ENCODE measurements around the gene BABAM2. TPM values are rescaled to one million over a fixed set of nuclear protein-coding genes. Genes with fewer than 3 reads are reported as not detected.
A peak's percentile ranks its signal among the peaks of the same experiment; 100 is the strongest.

Gene BABAM2
- total RNA-seq, 2 experiments from 2014 or later = 45.2 to 53.2 TPM

DNA sequence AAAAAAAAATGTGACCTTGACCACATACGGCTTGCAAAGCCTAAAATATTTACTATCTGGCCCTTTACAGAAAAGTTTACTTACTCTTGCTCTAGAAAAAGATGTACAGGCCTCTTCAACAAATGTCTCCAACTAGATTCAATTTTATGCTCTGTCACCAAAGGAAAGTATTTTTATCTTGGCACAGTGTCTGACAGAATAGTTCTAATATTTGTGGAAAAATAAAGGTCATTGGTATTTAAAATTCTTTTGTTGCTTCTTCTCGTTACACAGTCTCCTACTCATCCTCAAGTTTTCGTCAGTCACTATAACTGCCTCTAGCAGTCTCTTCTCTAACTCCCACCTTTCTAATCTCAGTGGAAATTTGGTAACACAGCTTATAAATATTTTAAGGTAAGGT lies 1.7 kb upstream of the BABAM2 start:
- peaks cover 23% of the 10 kb centered on the region for H3K36me3 Mint-ChIP-seq
- peaks cover 2% of the 10 kb centered on the region for H3K9me3 Mint-ChIP-seq
- H3K27ac Mint-ChIP-seq = no peak overlapping the region
- peaks cover 5% of the 10 kb centered on the region for H3K27me3 Mint-ChIP-seq
- H3K4me3 Mint-ChIP-seq = peak overlapping the region; percentile 97
- H3K4me1 Mint-ChIP-seq = peaks cover 40% of the 10 kb centered on the region
- no peak for DNase-seq

DNA sequence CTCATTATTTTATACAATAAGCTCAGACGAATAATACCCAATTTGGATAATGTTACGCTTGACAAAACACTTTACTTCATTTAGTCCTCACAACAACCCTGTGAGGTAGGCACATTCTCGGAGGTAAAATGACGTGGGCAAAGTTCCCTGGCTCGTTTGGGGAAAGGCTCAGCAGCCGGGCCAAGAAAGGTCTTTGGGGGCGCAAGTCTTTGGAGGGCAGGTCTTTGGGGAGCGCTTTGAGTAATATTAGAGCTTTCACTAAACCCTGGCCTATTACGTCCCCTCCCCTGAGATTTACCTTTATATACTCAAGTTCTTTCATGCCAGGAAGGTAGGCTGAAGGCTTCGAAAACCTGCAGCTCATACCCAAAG lies 769 bp upstream of the BABAM2 start:
- Mint-ChIP-seq H3K27me3 (peaks cover 5% of the 10 kb centered on the region), H3K9me3 (peaks cover 2% of the 10 kb centered on the region), H3K27ac (peak overlapping the region; percentile 99), H3K36me3 (peaks cover 32% of the 10 kb centered on the region), H3K4me1 (peaks cover 49% of the 10 kb centered on the region), H3K4me3 (peak overlapping the region; percentile 97)
- peak; percentile 5 for DNase-seq

DNA sequence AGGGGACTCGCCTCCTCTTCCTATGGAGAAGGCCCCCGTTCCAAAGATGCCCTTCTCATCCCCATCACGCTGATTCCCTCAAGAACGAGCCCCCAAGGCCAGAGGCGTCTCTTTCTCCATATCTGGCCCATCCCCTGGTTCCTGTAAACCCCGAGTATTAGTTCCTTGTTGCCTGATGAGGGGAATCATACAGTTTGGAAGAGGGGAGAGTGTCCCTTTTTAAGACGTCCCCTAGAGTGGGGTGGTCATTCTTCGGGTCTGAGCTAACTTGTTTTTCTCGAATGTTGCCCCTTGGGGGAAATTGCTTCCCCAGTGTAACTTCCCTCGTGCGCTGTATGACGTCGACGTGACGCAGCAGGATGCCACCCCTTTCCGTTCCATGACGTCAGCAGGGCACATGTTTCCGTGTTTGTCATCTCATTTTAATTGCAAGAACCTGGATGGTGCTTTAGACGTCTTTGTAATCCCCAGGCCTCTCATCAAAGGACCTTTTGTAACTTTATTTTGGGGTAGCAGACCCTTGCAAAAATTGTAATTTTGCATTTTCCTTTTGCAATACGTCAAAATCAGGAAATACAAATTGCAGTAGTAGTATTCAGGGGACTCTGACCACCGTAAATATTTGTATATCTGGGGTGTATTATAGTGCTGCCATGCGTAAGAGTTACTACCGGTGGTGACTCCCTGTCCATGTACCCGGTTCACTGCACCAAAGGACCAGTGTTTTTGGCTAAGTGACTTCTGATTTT lies 569 bp downstream of the BABAM2 start:
- peaks cover 5% of the 10 kb centered on the region for H3K27me3 Mint-ChIP-seq
- H3K4me3 Mint-ChIP-seq = peak overlapping the region; percentile 97
- peaks cover 2% of the 10 kb centered on the region for H3K9me3 Mint-ChIP-seq
- DNase-seq = peak; percentile 78
- peak overlapping the region; percentile 99 for H3K27ac Mint-ChIP-seq
- H3K4me1 Mint-ChIP-seq = peaks cover 53% of the 10 kb centered on the region
- H3K36me3 Mint-ChIP-seq = peaks cover 45% of the 10 kb centered on the region

DNA sequence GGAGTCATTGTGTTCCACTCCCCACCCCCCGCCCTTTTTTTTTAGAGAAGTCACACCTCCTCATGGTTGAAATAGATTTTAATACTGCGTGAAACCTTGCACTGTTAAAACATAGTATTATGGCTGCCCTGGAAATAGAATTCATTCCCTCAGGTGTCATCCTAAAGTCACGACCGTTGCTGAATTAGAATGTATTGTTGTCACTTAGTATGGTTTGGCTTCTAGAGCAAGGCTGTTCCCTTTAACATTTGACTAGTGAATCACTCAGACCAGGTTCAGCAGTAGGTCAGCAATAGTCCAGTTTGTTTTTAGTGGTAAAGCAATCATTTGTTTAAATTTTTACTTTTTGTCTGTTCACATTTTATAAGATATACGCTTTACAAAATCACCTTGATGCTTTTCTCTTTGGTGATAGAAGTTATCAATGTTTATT lies 1.2 kb downstream of the BABAM2 start:
- peaks cover 2% of the 10 kb centered on the region for H3K9me3 Mint-ChIP-seq
- H3K4me1 Mint-ChIP-seq = peaks cover 59% of the 10 kb centered on the region
- peaks cover 50% of the 10 kb centered on the region for H3K36me3 Mint-ChIP-seq
- DNase-seq = no peak
- H3K4me3 Mint-ChIP-seq = peak overlapping the region; percentile 97
- peaks cover 5% of the 10 kb centered on the region for H3K27me3 Mint-ChIP-seq
- peak overlapping the region; percentile 99 for H3K27ac Mint-ChIP-seq

DNA sequence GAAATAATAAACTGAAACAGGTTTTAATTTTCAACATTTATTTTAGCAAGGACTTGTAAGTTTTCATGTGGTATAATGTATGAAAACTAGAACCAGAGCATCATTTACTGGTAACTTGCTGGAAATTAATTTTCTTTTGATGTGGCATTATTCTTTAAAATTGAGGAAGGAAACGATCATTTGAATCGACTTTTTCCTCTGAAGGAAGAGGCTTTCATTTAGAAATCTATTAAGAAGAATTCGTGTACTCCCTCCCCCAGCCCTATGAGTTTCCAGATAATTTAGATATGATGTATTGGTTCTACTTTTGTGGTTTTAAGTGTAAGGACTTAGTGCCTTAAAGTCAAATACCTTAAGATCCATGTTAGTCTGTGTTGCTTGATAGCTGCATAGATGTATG lies 2.5 kb downstream of the BABAM2 start:
- Mint-ChIP-seq H3K9me3 (peaks cover 3% of the 10 kb centered on the region), H3K36me3 (peaks cover 64% of the 10 kb centered on the region), H3K27ac (peak overlapping the region; percentile 99), H3K4me1 (peaks cover 72% of the 10 kb centered on the region), H3K27me3 (peaks cover 5% of the 10 kb centered on the region), H3K4me3 (peak overlapping the region; percentile 97)
- DNase-seq = no peak

DNA sequence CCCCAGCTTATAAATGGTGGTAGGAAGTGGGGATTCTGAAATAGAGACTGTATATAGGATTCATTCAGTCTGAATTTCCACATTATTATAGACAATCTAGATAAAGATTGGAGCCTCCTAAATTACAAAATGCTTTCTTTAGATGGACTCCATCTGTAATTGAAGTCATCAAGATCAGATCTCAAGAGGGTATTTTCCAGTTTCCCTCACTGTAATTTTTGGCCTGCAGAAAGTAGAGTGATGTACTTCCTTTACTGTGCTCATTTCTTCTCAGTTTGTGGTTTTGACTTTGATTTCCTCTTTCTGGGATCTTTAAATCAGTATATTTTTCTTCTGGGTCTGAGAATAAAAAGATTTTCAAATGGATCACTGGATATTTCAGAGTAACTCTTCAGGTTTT lies 7.2 kb downstream of the BABAM2 start:
- no peak for DNase-seq
- H3K27ac Mint-ChIP-seq = peak overlapping the region; percentile 50
- no peaks in the 10 kb centered on the region for H3K27me3 Mint-ChIP-seq
- H3K4me3 Mint-ChIP-seq = no peak overlapping the region
- peaks cover 74% of the 10 kb centered on the region for H3K4me1 Mint-ChIP-seq
- H3K36me3 Mint-ChIP-seq = peaks cover 79% of the 10 kb centered on the region
- peaks cover 3% of the 10 kb centered on the region for H3K9me3 Mint-ChIP-seq

DNA sequence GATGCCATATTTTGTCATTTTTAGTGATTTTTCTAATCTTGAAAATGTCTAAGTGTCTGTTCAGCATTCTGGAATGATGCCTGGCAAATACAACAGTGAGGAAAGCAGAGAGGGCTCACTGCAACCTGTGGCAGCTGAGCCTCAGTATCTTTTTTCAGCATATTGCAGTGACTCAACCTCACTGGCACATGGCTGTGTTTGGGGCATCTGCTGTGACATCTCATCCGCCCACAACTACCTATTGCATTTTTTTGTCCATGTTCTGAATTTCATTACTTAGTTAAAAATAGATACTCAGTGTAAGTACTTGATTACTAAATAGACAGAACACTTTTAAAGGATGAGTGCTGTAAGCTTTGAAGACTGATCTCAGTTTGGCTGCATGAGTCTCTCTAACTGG lies 10.7 kb downstream of the BABAM2 start:
- peak overlapping the region; percentile 90 for H3K27ac Mint-ChIP-seq

DNA sequence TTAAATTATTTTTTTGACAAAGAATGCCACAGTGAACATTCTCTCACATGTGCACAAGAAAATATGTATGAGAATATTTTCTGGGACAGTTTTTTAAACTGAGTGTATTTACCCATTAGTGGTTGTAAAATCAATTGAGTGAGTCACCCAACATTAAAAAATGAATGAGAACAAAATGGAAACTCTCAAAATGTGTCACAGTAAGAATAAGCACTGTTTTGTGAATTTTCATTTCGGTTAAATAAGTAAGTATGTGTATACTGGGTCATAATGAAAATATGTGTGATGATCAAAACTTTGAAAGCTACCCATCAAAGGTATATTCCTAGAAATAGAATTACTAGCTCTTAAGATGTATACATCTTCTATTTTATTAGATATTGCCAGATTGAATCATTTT lies 11.6 kb downstream of the BABAM2 start:
- H3K27ac Mint-ChIP-seq = peak overlapping the region; percentile 90
- H3K9me3 Mint-ChIP-seq = peaks cover 6% of the 10 kb centered on the region
- H3K4me3 Mint-ChIP-seq = no peak overlapping the region
- peaks cover 69% of the 10 kb centered on the region for H3K4me1 Mint-ChIP-seq
- H3K36me3 Mint-ChIP-seq = peaks cover 81% of the 10 kb centered on the region
- no peak for DNase-seq
- no peaks in the 10 kb centered on the region for H3K27me3 Mint-ChIP-seq

More for the DNA sequence above, 10.7 kb downstream of the BABAM2 start:
- DNase-seq = peak; percentile 31
- H3K9me3 Mint-ChIP-seq = peaks cover 6% of the 10 kb centered on the region
- peaks cover 81% of the 10 kb centered on the region for H3K36me3 Mint-ChIP-seq
- no peaks in the 10 kb centered on the region for H3K27me3 Mint-ChIP-seq
- H3K4me3 Mint-ChIP-seq = no peak overlapping the region
- H3K4me1 Mint-ChIP-seq = peaks cover 72% of the 10 kb centered on the region

DNA sequence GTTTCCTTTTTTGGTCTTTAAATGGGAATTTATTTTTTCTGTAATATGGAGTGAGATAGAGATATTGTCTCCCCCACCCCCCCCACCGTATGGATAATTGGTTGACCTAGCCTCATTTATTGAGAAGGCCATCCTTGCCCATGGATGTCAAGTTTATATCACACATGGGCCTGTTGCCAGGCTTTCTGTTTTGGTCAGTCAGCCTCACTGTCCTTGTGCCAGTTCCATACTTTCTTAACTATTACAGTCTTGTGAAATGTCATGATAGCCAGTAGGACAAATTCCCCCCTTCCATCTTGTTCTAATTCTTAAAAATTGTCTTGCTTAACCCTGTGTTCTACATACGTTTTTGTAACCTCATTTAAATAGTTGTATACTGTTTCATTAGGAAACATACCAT lies 12.5 kb downstream of the BABAM2 start:
- H3K27me3 Mint-ChIP-seq = no peaks in the 10 kb centered on the region
- H3K27ac Mint-ChIP-seq = peak overlapping the region; percentile 90
- no peak overlapping the region for H3K4me3 Mint-ChIP-seq
- peaks cover 5% of the 10 kb centered on the region for H3K9me3 Mint-ChIP-seq
- no peak for DNase-seq
- peaks cover 67% of the 10 kb centered on the region for H3K4me1 Mint-ChIP-seq
- peaks cover 77% of the 10 kb centered on the region for H3K36me3 Mint-ChIP-seq

DNA sequence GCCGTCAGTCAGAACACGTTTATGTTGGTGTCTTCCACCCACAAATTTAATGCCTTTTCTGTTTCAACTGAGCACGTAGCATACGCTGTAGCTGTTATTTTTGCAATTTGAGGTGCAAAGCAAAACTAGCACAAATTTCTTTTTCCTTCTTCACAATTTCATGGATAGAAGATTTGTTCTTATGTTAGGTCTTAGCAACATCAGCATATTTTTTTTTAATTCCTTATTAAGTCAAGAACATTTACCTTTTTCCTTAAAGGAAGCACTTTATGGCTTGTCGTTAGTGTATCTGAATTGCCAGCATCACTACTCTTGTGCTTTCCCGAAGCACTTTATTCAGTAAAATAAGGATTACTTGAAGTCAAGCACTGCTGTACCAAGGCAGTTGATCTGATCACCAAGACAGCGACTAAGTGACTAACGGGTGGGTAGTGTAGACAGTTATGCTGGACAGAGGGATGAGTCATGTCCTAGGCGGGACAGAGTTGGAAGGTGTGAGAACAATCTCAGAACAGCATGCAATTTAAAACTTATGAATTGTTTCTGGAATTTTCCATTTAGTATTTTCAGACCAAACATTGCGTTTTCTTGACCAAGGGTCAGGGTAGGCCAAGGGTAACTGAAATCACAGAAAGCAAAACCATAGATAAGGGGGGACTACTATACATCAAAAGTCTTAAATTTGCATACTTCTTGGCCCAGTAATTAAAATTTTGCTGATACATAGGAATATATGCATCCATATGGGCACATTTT lies 13.3 kb downstream of the BABAM2 start:
- peaks cover 75% of the 10 kb centered on the region for H3K36me3 Mint-ChIP-seq
- peak overlapping the region; percentile 90 for H3K27ac Mint-ChIP-seq
- DNase-seq = no peak
- peaks cover 63% of the 10 kb centered on the region for H3K4me1 Mint-ChIP-seq
- H3K4me3 Mint-ChIP-seq = no peak overlapping the region
- peaks cover 5% of the 10 kb centered on the region for H3K9me3 Mint-ChIP-seq
- no peaks in the 10 kb centered on the region for H3K27me3 Mint-ChIP-seq

DNA sequence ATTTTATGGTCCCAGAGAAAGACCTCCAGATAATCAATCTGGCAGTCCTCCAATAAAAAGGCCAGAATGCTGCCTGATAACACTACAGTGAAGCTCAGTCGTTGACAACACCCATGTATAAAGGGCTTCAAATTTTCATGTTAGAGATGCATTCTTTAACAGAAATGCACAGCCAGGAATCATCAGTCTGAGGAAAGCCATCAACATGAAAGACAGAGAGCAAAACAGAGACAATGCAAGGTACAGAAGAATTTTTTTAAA lies 13.8 kb downstream of the BABAM2 start:
- no peak for DNase-seq
- Mint-ChIP-seq H3K27ac (no peak overlapping the region), H3K27me3 (no peaks in the 10 kb centered on the region), H3K4me3 (no peak overlapping the region), H3K4me1 (peaks cover 64% of the 10 kb centered on the region), H3K9me3 (peaks cover 5% of the 10 kb centered on the region), H3K36me3 (peaks cover 72% of the 10 kb centered on the region)

DNA sequence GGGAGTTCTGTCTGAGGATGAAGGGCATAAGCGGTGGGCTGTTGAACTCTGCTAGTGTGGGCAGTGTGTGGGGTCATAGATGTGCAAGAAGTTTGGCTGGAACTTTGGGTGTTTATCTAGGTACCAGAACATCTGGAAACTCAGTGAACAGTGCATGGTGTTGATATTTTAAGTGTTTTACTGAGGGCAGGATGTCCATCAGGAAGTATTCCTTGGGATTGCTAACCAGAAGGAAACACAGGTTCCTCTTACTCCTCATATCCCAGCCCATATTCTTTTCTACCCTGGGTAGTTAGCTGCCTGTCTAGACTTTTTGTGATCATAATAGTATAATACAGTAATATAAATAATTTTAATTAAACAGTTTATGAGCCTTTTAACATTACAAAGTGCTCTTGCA lies 15.5 kb downstream of the BABAM2 start:
- Mint-ChIP-seq H3K4me3 (no peak overlapping the region), H3K4me1 (peaks cover 62% of the 10 kb centered on the region), H3K9me3 (peaks cover 5% of the 10 kb centered on the region), H3K27me3 (no peaks in the 10 kb centered on the region), H3K36me3 (peaks cover 66% of the 10 kb centered on the region), H3K27ac (no peak overlapping the region)
- no peak for DNase-seq

DNA sequence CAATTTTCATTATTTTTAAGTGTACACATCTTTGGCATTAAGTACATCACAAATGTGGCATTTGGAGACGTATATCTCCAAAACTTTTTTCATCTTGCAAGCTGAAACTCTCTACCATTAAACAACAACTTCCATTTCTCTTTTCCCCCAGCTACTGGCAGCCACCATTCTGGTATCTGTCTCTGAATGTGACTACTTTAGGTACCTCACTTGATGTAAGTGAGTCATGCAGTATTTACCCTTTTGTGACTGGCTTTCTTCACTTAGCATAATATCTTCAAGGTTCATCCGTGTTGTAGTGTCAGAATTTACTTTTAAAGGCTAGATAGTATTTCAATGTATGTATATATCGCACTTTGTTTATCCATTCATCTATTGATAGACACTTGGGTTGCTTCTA lies 17.0 kb downstream of the BABAM2 start:
- peaks cover 52% of the 10 kb centered on the region for H3K4me1 Mint-ChIP-seq
- H3K36me3 Mint-ChIP-seq = peaks cover 66% of the 10 kb centered on the region
- no peak for DNase-seq
- peak overlapping the region; percentile 3 for H3K27ac Mint-ChIP-seq
- peaks cover 5% of the 10 kb centered on the region for H3K9me3 Mint-ChIP-seq
- H3K4me3 Mint-ChIP-seq = no peak overlapping the region
- H3K27me3 Mint-ChIP-seq = no peaks in the 10 kb centered on the region

DNA sequence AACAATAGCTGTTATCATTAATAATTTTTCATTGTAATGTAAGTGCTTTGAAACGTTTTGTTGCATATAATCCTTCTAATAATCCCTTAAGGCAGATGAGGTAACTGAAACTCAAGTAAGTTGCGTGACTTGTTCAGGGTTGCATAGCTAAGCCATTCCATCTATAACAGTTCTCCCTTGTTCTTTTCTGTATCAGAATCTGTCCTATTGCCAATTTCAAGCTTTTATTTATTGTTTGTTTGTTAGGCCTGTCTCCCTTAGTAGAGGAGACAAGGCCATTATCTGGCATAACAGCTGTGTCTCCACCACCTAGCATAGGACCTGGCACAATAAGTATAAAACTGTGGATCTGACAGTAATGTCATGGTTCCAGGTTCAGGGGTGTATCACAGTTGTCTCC lies 19.4 kb downstream of the BABAM2 start:
- Mint-ChIP-seq H3K27ac (no peak overlapping the region), H3K9me3 (peaks cover under 1% of the 10 kb centered on the region), H3K4me1 (peaks cover 48% of the 10 kb centered on the region), H3K36me3 (peaks cover 53% of the 10 kb centered on the region), H3K27me3 (no peaks in the 10 kb centered on the region), H3K4me3 (no peak overlapping the region)
- no peak for DNase-seq

DNA sequence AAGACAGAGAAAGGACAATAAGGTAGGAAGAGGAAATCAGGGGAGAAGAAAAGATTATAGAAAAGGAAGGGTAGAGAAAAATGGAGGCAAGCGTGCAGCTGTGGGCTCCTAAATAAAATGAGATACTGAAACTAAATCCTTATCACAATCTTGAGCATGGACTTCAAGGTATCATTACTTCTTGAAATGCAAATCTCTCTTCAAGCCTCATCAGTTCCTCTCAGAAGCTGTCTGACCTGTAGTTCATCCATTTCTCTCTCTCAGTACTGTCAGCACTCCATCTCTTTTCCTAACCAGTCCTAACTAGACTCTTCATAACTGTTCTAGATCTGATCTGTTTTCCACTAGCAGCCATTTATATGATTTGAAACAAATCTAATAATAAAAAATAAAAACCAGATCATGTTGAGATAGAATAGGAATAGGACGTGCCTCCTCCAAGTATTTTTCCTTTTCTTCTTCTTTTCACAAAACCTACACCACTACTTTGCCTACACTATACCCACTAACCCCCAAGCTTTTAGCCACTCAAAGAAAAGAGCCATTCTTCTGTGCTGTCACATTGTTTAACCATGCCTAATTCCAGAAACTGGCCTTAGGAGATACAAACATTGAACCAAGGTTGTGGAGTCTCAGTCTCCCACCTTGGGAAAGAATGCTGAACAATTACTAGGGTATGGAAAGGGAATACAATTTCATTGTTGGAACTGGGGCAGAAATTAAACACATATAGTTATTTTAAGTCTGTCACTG lies 21.1 kb downstream of the BABAM2 start:
- H3K4me3 Mint-ChIP-seq = no peak overlapping the region

More for the DNA sequence above, 21.1 kb downstream of the BABAM2 start:
- H3K27me3 Mint-ChIP-seq = no peaks in the 10 kb centered on the region
- no peaks in the 10 kb centered on the region for H3K9me3 Mint-ChIP-seq
- DNase-seq = no peak
- H3K4me1 Mint-ChIP-seq = peaks cover 36% of the 10 kb centered on the region
- H3K27ac Mint-ChIP-seq = no peak overlapping the region
- peaks cover 39% of the 10 kb centered on the region for H3K36me3 Mint-ChIP-seq

All from activated naive CD8-positive, alpha-beta T cell treated with anti-CD3 and anti-CD28 coated beads for 36 hours (primary cell).